Endothelial cell of umbilical vein (primary cell): ENCODE results near the gene AQP3. TPM values are rescaled to one million over a fixed set of nuclear protein-coding genes. Genes with fewer than 3 reads are reported as not detected.
A peak's percentile ranks its signal among the peaks of the same experiment; 100 is the strongest.

Source experiments
- BruUV-seq: library from RNA; stranded (reverse); fragments of 400-500 nt; replicated peaks from 2 replicates; lab custom pipeline; 2021; lab: Mats Ljungman, UMichigan
- CTCF ChIA-PET: fragments of 300-600, 350-600 bp; sonication (Branson Sonifier 250); formaldehyde crosslinking; loops from one replicate; lab custom pipeline; 2021; ENCODE audit warnings: antibody characterized with exemption, inconsistent platforms; lab: Charles Lee
- POLR2A ChIA-PET: fragments of 300-600, 350-600 bp; sonication (Branson Sonifier 250); formaldehyde crosslinking; loops from one replicate; lab custom pipeline; 2021; ENCODE audit warnings: antibody characterized with exemption, inconsistent platforms; lab: Charles Lee
- DNase-seq: peaks from one replicate; pipeline ENCODE4 v3.0.0-alpha.2; 2011; ENCODE audit warnings: low read depth, low spot score
- FAIRE-seq: peaks from 2 replicates; lab custom pipeline; 2011; peaks lifted over from hg19 to GRCh38; lab: Jason Lieb, UNC
- H2AFZ ChIP-seq: 2 replicates; pipeline ENCODE4 v1.6.0; 2012; ENCODE audit warnings: low read depth, low read length, control low read depth, inconsistent platforms
- H3K27ac ChIP-seq: 2 replicates; pipeline ENCODE4 v1.5.1; 2011; ENCODE audit warnings: low read depth, mild to moderate bottlenecking, control low read depth, low read length, moderate library complexity; ENCODE audit not compliant: insufficient read depth
- H3K27me3 ChIP-seq, 2 experiments: 2 replicates each; pipeline versions ENCODE4 v1.6.0 to v1.6.1; 2011; ENCODE audit warnings: low read length in 2 of 2, mixed read lengths in 1 of 2; ENCODE audit not compliant: control insufficient read depth in 2 of 2, insufficient read depth in 2 of 2
- H3K36me3 ChIP-seq, 2 experiments: 2 replicates in 1 of 2; 3 replicates in 1 of 2; pipeline ENCODE4 v1.5.1; 2011; ENCODE audit warnings: low read length in 2 of 2, mild to moderate bottlenecking in 1 of 2, moderate library complexity in 1 of 2; ENCODE audit not compliant: control insufficient read depth in 2 of 2, insufficient read depth in 2 of 2; ENCODE audit errors: extremely low read depth in 1 of 2
- H3K4me1 ChIP-seq: 3 replicates; pipeline ENCODE4 v1.5.1; 2011; ENCODE audit warnings: mild to moderate bottlenecking, low read length; ENCODE audit not compliant: control insufficient read depth, insufficient read depth; ENCODE audit errors: extremely low read depth
- H3K4me2 ChIP-seq: 2 replicates; pipeline ENCODE4 v1.6.1; 2011; ENCODE audit warnings: low read length, control low read depth, mixed read lengths; ENCODE audit not compliant: insufficient read depth
- H3K4me3 ChIP-seq, 3 experiments: fragments of 200-600 bp in 1 of 3; sonication (generic), shearing (Covaris generic) in 1 of 3; replicated peaks in 1 of 3; 2 replicates each; pipeline ENCODE4 v1.5.1; 2011 to 2016; ENCODE audit warnings: control low read depth in 3 of 3, low read length in 3 of 3, mild to moderate bottlenecking in 2 of 3, inconsistent platforms in 1 of 3, low read depth in 1 of 3, moderate library complexity in 1 of 3; ENCODE audit not compliant: insufficient read depth in 1 of 3
- H3K79me2 ChIP-seq: 2 replicates; pipeline ENCODE4 v1.6.0; 2012; ENCODE audit warnings: low read length, inconsistent platforms; ENCODE audit not compliant: control insufficient read depth, insufficient read depth
- H3K9ac ChIP-seq: replicated peaks from 2 replicates; pipeline ENCODE3; 2011; ENCODE audit warnings: low read length, control low read depth; ENCODE audit not compliant: insufficient read depth; ENCODE audit errors: extremely low read depth
- H3K9me1 ChIP-seq: replicated peaks from 3 replicates; pipeline ENCODE4 v1.6.0; 2011; ENCODE audit warnings: mild to moderate bottlenecking, low read length; ENCODE audit not compliant: control insufficient read depth, insufficient read depth; ENCODE audit errors: extremely low read depth
- H3K9me3 ChIP-seq: replicated peaks from 2 replicates; pipeline ENCODE4 v1.5.1; 2012; ENCODE audit warnings: low read length, inconsistent platforms; ENCODE audit not compliant: control insufficient read depth, insufficient read depth
- H4K20me1 ChIP-seq: replicated peaks from 2 replicates; pipeline ENCODE3; 2011; ENCODE audit warnings: mild to moderate bottlenecking, low read length; ENCODE audit not compliant: control insufficient read depth, insufficient read depth; ENCODE audit errors: extremely low read depth
- JUN ChIP-seq: IDR thresholded peaks from 2 replicates; pipeline ENCODE4 v1.6.1; 2011; ENCODE audit warnings: borderline replicate concordance, low read depth; ENCODE audit not compliant: insufficient read length, insufficient read depth
- MAX ChIP-seq: IDR thresholded peaks from 2 replicates; pipeline ENCODE4 v1.6.1; 2011; ENCODE audit not compliant: insufficient read depth, insufficient read length
- POLR2A ChIP-seq: IDR thresholded peaks from 2 replicates; pipeline ENCODE4 v1.6.1; 2012; ENCODE audit warnings: low read depth, mild to moderate bottlenecking, control low read depth, low read length
- POLR2AphosphoS5 ChIP-seq: IDR thresholded peaks from 2 replicates; pipeline ENCODE4 v1.6.1; 2012; ENCODE audit warnings: low read depth, mild to moderate bottlenecking, control low read depth, low read length, moderate library complexity; ENCODE audit not compliant: insufficient read depth
- dilution Hi-C: fragments of 300-500 bp; cut with MboI; formaldehyde crosslinking; loops from one replicate; pipeline ENCODE4 v1.15.0; 2019; ENCODE audit warnings: low sequenced_read_pairs; ENCODE audit not compliant: extremely low pct_ligation_motif_present
- intact Hi-C: fragments of 100-400 bp; cut with micrococcal nuclease; formaldehyde crosslinking; loops from one replicate; pipeline ENCODE4 v1.10.0; 2022
- polyA plus RNA-seq, 4 experiments: library from polyadenylated mRNA; depleted of rRNA in 3 of 4; stranded (reverse) in 3 of 4; unstranded in 1 of 4; fragments of >200 nt; gene quantifications; 2 replicates each; pipeline versions ENCODE4 v1.2.1 to v1.2.3, GENCODE V29; 2011 to 2012; ENCODE audit warnings: missing spikeins in 1 of 4
- total RNA-seq: library from RNA; stranded (reverse); gene quantifications from 2 replicates; pipeline ENCODE4 v1.2.3, GENCODE V29; 2021

Gene AQP3
- total and polyA plus RNA-seq, 2 donors (not counting 3 experiments of a cell fraction or from before 2014, with no cell fraction given) = 0.93 to 1.8 TPM

GRCh38 chr9:33473643-33474352 is 26.4 kb upstream of the AQP3 start, which contains the start of gene NOL6:
NOL6 (minus strand) TSS chr9:33473924; CDS start chr9:33473842, 82 bp downstream.
- POLR2A ChIA-PET = interaction anchor here (0.6 to 1.5 kb wide), 12 partner anchors 9 to 449 kb away, joined by 3 to 8 read pairs (median 4); partner anchors contain the start of genes ANKRD18B, DNAJA1 and NFX1
- no peaks in the 10 kb centered on the region for H3K27me3 ChIP-seq
- FAIRE-seq = peak; percentile 100

More at GRCh38 chr9:33473643-33474352, 26.4 kb upstream of the AQP3 start, which contains the start of gene NOL6:
- peak within 1 kb of the TSS; percentile 70 for H3K27ac ChIP-seq
- H3K4me1 ChIP-seq = peaks cover 15% of the 10 kb centered on the region
- intact Hi-C loops = loop anchor here (2.0 to 5.0 kb wide), 4 partner anchors 15 to 249 kb away; partner anchors contain the start of gene BAG1
- peaks cover 20% of the 10 kb centered on the region for H3K79me2 ChIP-seq
- H4K20me1 ChIP-seq = no peaks in the 10 kb centered on the region
- dilution Hi-C loops = no loop called here
- TF ChIP-seq JUN (no peak), POLR2A (peak; percentile 94), MAX (peak; percentile 89), POLR2AphosphoS5 (peak; percentile 86)
- CTCF ChIA-PET = interaction anchor here (0.7 to 5.1 kb wide), 13 partner anchors 10 to 187 kb away, joined by 3 to 49 read pairs (median 9); partner anchors contain the start of genes ANKRD18B and AQP3
- DNase-seq = peak; percentile 100
- no peaks in the 10 kb centered on the region for H3K9me3 ChIP-seq
- H3K9me1 ChIP-seq = no peaks in the 10 kb centered on the region
- peak within 1 kb of the TSS; percentile 90 for H3K4me2 ChIP-seq
- peak within 1 kb of the TSS; percentile 79 for H2AFZ ChIP-seq
- peaks cover 0 to 24% of the 10 kb centered on the region in 2 experiments for H3K36me3 ChIP-seq
- peak within 1 kb of the TSS; percentile 62 to 96 (median 89) for H3K4me3 ChIP-seq
- H3K9ac ChIP-seq = peak within 1 kb of the TSS; percentile 80
- no TSS peak for BruUV-seq
